Measurements from ENCODE around the gene PLA2G4E. TPM values are rescaled to one million over a fixed set of nuclear protein-coding genes. Genes with fewer than 3 reads are reported as not detected.

Gene PLA2G4E
- total RNA-seq, 1 experiment from 2014 or later: not detected

DNA sequence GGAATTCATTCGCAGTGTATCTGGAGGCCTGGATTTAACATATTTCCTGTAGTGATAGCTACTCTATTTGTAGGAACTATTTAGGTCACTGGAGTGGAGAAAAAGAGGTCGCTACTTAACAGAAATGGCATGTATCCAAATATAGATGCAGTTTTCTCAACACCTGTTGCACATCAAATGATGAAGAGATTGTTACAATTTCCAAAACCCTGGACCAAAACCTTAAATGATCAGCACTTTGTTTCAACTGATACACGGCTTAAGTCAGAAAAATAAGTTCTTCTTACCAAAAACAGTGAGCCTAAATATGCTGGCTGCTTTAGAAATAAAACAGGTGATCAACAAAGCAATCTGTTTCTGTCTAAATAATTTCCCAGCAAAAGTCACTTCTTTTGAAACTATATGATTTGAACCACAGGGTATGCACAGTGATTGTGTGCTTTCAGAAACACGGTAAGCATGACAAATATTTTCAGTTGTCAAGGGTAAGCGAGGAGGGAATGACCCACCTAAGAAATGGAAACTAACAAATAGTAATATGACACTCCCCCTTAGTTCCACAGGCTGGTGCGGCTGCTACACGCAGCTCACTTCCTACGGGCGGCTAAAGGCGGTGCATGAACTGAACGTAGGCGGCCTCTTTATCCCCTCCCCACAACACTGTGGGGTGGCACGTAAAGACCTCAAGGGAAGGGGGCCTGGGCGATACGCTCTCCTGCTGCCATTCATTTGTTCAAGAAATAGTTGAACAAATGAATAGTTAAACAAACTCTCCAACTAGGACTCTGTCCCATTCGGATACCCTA lies 49.5 kb downstream of the PLA2G4E start:
- Histone ChIP-seq H3K9ac (ENCODE audit: low read length) (peak overlapping the region; percentile 93), H3K36me3 (ENCODE audit: control insufficient read depth in 1 of 2, insufficient read depth in 2 of 2, low read length in 2 of 2) (no peaks in the 10 kb centered on the region), H3K9me2 (ENCODE audit: insufficient read depth) (no peaks in the 10 kb centered on the region), H3K4me1 (ENCODE audit: control insufficient read depth in 1 of 2, insufficient read depth in 2 of 2, low read length in 2 of 2) (peaks cover 21 to 45% of the 10 kb centered on the region in 2 experiments), H4K20me1 (ENCODE audit: insufficient read depth) (peaks cover 15% of the 10 kb centered on the region; the same call in 1 of the 2 replicates), H3K4me2 (ENCODE audit: low read length) (peak overlapping the region; percentile 82), H3K9me3 (ENCODE audit: control insufficient read depth in 1 of 2, insufficient read depth in 1 of 2, low read depth in 1 of 2, low read length in 2 of 2) (no peaks in the 10 kb centered on the region), H2AFZ (ENCODE audit: low read depth, low read length, poor library complexity, severe bottlenecking) (no peak overlapping the region), H3K27ac (ENCODE audit: low read depth, low read length) (peak overlapping the region; percentile 86), H3K4me3 (replicated peaks in 1 of 2; ENCODE audit: low read depth in 1 of 2, low read length in 2 of 2) (peak overlapping the region; percentile 85 to 93), H3K79me2 (ENCODE audit: insufficient read depth, low read length) (peaks cover 56% of the 10 kb centered on the region), H3K27me3 (ENCODE audit: insufficient read depth, low read length) (no peaks in the 10 kb centered on the region)
- POLR2A ChIA-PET: interaction anchor here (0.5 to 2.2 kb wide), 3 partner anchors 12 to 30 kb away, joined by 3 to 7 read pairs (median 3); no protein-coding TSS in a partner anchor
- intact Hi-C loops (cut with micrococcal nuclease): loop anchor here (5.0 kb wide), 2 partner anchors 34 to 86 kb away; no protein-coding TSS in a partner anchor
- CTCF ChIA-PET: interaction anchor here (1.1 to 2.3 kb wide), 4 partner anchors 23 to 505 kb away, joined by 3 to 12 read pairs (median 3); partner anchors contain the start of gene MAPKBP1
- RAD21 ChIA-PET (ENCODE audit: low non-redundant PET in 1 of 2, low total read pairs in 2 of 2, uncharacterized antibody in 2 of 2, unreplicated experiment in 2 of 2): interaction anchor here in 1 of 2 experiments (0.6 kb wide), 2 partner anchors 31 to 92 kb away, joined by 3 read pairs; no protein-coding TSS in a partner anchor
- BruUV-seq (replicated peaks): TSS peak; percentile 59
- peak; percentile 19 for DNase-seq (ENCODE audit: low read depth, low spot score)
- ATAC-seq: peak; percentile 49
- TF ChIP-seq, protein P1, sequence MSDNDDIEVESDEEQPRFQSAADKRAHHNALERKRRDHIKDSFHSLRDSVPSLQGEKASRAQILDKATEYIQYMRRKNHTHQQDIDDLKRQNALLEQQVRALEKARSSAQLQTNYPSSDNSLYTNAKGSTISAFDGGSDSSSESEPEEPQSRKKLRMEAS (IDR thresholded peaks at IDR 0.05): 0 out of 2 replicates have a peak, but pooled peaks have one; percentile 39
- no peak for TF ChIP-seq RAD21 (IDR thresholded peaks at IDR 0.05; ENCODE audit: low read depth)
- TF ChIP-seq SP1 (IDR thresholded peaks at IDR 0.05; ENCODE audit: low read depth): peak; percentile 20; the same call in 1 of the 2 replicates
- TF ChIP-seq, protein P2, sequence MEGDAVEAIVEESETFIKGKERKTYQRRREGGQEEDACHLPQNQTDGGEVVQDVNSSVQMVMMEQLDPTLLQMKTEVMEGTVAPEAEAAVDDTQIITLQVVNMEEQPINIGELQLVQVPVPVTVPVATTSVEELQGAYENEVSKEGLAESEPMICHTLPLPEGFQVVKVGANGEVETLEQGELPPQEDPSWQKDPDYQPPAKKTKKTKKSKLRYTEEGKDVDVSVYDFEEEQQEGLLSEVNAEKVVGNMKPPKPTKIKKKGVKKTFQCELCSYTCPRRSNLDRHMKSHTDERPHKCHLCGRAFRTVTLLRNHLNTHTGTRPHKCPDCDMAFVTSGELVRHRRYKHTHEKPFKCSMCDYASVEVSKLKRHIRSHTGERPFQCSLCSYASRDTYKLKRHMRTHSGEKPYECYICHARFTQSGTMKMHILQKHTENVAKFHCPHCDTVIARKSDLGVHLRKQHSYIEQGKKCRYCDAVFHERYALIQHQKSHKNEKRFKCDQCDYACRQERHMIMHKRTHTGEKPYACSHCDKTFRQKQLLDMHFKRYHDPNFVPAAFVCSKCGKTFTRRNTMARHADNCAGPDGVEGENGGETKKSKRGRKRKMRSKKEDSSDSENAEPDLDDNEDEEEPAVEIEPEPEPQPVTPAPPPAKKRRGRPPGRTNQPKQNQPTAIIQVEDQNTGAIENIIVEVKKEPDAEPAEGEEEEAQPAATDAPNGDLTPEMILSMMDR (IDR thresholded peaks at IDR 0.05 in 2 of 3, conservative IDR thresholded peaks at IDR 0.05 in 1 of 3; ENCODE audit: borderline replicate concordance in 1 of 3, insufficient read depth in 1 of 3, low read depth in 2 of 3, low read length in 2 of 3): no peak
- no peak for TF ChIP-seq SIN3A (IDR thresholded peaks at IDR 0.05; ENCODE audit: low read depth)
- no peak for TF ChIP-seq FOSL1 (IDR thresholded peaks at IDR 0.05; ENCODE audit: low read depth)

Measured in HCT116 (cell line).